Transverse colon (tissue), 4 donors: ENCODE results near the gene ATG5.

Experiments used
- EP300 ChIP-seq: sonication (generic); formaldehyde crosslinking; IDR thresholded peaks from one replicate; pipeline ENCODE4 v1.6.1; 2017; ENCODE audit warnings: antibody characterized with exemption, low read depth
- POLR2A ChIP-seq: fragments of 450-650 bp; IDR thresholded peaks from one replicate; pipeline ENCODE4 v1.6.1; 2016; ENCODE audit warnings: antibody characterized with exemption, mild to moderate bottlenecking, moderate library complexity
- POLR2AphosphoS5 ChIP-seq, 3 donors: sonication (generic); formaldehyde crosslinking; IDR thresholded peaks; one replicate each; pipeline ENCODE4 v1.6.1; 2016; ENCODE audit warnings: antibody characterized with exemption in 3 of 3
- TF ChIP-seq, protein P1 (sequence below), 5 experiments: fragments of 200-600 bp in 3 of 5; fragments of 450-650 bp in 2 of 5; sonication (generic) in 3 of 5; IDR thresholded peaks; 1 replicate in 2 of 5; 2 replicates in 3 of 5; pipeline ENCODE4 v1.5.1; 2016 to 2017; ENCODE audit warnings: antibody characterized with exemption in 5 of 5, inconsistent platforms in 3 of 5, mild to moderate bottlenecking in 2 of 5, moderate library complexity in 1 of 5

DNA sequence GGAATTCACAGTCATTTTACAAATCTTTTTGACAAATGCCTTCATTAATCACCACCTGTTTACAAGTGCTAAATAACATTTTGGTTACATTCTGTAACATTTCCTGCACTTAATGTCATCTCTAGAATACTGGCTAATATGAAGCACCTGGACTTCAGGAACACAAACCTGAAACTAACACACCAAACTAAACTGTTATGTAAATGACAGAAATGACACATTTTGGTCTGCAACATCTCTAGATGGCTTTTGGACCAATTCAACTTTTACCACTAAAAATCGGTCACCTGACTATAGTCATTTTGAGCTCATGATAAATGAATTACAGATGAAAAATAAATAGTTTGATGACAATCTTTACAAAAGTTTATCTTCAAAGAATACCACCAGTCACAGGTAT lies 80.6 kb downstream of the ATG5 start:
- TF ChIP-seq, protein P1, sequence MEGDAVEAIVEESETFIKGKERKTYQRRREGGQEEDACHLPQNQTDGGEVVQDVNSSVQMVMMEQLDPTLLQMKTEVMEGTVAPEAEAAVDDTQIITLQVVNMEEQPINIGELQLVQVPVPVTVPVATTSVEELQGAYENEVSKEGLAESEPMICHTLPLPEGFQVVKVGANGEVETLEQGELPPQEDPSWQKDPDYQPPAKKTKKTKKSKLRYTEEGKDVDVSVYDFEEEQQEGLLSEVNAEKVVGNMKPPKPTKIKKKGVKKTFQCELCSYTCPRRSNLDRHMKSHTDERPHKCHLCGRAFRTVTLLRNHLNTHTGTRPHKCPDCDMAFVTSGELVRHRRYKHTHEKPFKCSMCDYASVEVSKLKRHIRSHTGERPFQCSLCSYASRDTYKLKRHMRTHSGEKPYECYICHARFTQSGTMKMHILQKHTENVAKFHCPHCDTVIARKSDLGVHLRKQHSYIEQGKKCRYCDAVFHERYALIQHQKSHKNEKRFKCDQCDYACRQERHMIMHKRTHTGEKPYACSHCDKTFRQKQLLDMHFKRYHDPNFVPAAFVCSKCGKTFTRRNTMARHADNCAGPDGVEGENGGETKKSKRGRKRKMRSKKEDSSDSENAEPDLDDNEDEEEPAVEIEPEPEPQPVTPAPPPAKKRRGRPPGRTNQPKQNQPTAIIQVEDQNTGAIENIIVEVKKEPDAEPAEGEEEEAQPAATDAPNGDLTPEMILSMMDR (IDR thresholded peaks at IDR 0.05), result no peak
- TF ChIP-seq EP300 (no peak), POLR2AphosphoS5 (IDR thresholded peaks at IDR 0.05) (no peak), POLR2A (no peak)
